ENCODE results near the gene TRIP6.

- TF ChIP-seq POLR2A (IDR thresholded peaks at IDR 0.05) = no peak
- no peak for TF ChIP-seq CTCF (IDR thresholded peaks at IDR 0.05)
Observed at GRCh38 chr7:100855515-100855914, 11.7 kb upstream of the TRIP6 start.
